Transverse colon (tissue), 4 donors: ENCODE results near the gene SPIC.

Source experiments
- CTCF ChIP-seq, 5 experiments: fragments of 200-600 bp in 3 of 5; fragments of 450-650 bp in 2 of 5; sonication (generic) in 3 of 5; IDR thresholded peaks; 1 replicate in 2 of 5; 2 replicates in 3 of 5; pipeline ENCODE4 v1.5.1; 2016 to 2017; ENCODE audit warnings: antibody characterized with exemption in 5 of 5, inconsistent platforms in 3 of 5, mild to moderate bottlenecking in 2 of 5, moderate library complexity in 1 of 5
- EP300 ChIP-seq: sonication (generic); formaldehyde crosslinking; IDR thresholded peaks from one replicate; pipeline ENCODE4 v1.6.1; 2017; ENCODE audit warnings: antibody characterized with exemption, low read depth
- POLR2AphosphoS5 ChIP-seq, 3 donors: sonication (generic); formaldehyde crosslinking; IDR thresholded peaks; one replicate each; pipeline ENCODE4 v1.6.1; 2016; ENCODE audit warnings: antibody characterized with exemption in 3 of 3

GRCh38 chr12:101430456-101430855 is 44.7 kb upstream of the SPIC start:
- no peak for TF ChIP-seq EP300
- no peak for TF ChIP-seq CTCF (IDR thresholded peaks at IDR 0.05)
- TF ChIP-seq POLR2AphosphoS5 (IDR thresholded peaks at IDR 0.05) = no peak
